HG03108 (cell line): ENCODE data around the gene CNTN4.

Experiments used
- ATAC-seq: cut with Tn5 transposase; IDR thresholded peaks from one replicate; pipeline ENCODE4 v1.9.1; 2021; ENCODE audit warnings: moderate library complexity; ENCODE audit not compliant: unreplicated experiment

CNTN4 gene

DNA sequence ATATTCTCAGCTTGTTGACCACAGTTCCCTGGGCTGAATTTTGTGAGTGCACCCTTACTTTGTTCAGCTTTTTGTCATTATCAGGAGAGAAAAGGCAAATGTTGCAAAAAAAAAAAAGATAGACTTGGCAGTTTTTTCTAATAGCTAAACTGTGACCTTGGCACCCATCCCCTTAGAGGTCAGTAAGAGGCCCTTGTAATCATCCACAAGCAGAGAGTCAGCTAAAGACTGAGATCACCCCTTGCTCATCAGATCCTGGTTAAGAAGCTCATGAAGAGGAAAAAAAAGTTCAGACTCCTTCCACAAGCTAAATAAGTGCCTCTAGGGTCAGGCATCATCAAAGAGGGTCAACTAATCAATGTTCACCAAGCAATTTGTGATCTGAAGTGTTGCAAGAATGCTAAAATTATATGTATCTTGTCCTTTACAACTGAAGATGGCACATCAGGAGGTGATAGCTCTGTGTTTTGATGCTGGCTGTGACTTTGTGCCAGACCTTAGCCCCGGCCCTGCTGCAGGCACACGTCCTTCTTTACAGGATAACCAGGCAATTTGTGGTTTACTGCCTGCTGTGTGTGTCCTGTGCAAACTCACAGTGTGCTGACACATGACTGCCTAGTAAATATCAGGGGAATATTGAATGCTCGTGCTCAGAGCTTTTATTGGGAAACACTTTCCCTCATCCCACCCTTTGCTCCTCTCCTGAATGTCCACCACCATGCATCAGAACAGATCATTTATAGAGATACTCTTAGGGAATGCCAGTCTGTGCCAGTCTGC lies 748.6 kb downstream of the CNTN4 start:
- no peak for ATAC-seq

DNA sequence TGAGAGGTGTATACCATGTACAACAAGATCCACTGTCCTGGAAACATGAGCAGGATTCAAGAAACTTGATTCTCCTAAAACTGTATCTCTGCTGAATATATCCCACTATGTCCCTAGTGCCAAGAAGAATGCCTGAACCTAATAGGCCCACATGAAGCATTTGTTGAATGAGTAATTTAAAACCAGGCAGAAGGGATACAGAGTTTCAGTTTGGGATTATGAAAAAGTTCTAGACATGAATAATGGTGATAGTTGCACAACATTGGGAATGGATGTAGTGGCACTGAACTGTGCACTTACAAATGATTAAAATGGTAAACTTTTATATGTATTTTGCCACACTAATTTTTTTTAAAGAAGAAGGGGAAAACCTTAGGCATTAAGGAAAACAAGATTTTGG lies 750.4 kb downstream of the CNTN4 start:
- ATAC-seq = no peak

- no peak for ATAC-seq
Measured at GRCh38 chr3:2850701-2851100, 752.0 kb downstream of the CNTN4 start.

DNA sequence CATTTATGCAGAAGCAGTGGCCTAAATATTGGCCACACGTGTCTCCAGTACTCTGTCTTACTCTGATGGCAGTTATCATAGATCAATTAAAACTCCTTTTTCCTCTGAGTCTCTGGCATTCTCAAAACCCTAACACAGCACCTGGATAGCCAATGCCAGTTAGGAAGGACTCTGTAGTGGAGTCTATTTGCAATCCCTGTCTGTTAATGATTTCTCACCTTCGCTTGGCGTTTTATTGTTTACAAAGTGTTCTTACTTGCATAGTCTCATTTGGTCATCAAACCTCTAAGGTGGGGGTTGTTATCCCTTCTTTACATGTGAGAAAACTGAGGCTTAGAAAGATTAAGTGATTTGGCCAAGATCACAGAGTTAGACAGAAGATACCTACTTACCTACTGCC lies 752.7 kb downstream of the CNTN4 start:
- no peak for ATAC-seq

DNA sequence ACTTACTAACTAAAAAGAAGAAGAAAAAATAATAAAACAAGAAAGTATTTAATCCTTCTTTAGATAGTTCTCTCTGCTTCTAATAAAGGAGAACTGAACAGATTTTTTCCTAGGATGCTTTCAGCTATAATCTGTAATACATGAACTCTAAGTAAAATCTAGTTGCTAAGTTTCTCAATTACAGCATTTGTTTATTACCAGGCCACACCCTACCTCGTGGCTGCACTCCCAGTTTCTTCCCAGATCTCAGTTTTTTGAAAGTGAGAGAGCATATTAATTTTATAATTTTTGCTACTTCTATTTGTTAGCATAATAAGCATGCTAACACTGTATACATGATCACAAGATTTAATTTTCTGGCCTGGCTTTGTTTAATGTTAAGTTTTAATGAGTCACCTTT lies 753.2 kb downstream of the CNTN4 start:
- no peak for ATAC-seq

DNA sequence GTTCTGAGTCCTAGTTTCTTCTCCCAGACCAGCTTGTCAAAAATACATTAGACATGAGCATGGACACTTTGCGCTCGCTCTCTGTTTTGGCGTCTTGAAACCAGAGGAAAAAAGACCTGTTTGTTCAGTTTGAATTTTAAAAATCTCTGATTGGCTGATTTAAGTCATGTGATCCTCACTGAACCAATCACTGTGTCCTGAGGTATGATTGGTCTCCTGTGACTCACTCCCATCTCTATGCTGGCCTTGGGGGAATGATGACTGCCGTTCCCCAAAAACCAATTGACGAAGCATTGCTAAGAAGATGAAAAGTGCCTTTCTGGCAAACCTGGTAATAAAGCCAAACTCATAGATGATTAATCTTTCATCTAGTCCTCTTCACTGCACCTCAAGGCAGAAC lies 755.0 kb downstream of the CNTN4 start:
- no peak for ATAC-seq

GRCh38 chr3:2856138-2857133 lies 757.8 kb downstream of the CNTN4 start:
- ATAC-seq = no peak

GRCh38 chr3:2860626-2861025 lies 762.0 kb downstream of the CNTN4 start:
- ATAC-seq = no peak

DNA sequence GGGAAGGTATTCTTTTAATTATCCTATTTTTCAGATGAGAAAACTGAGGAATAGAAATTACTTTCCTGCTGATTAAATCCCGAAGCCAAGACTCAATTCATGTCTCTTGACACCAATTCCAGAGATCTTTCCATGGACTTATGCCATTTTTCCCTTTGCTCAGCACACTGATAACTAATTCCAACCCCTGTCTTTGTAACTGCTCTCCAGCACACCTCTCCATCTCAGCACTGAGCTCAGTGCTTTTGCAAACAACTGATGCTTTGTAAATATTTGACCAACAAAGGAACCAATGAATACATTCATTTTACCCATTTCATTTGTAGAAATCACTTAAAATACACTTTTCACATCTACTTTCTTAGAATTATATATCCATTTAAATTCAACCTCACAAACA lies 762.5 kb downstream of the CNTN4 start:
- no peak for ATAC-seq

GRCh38 chr3:2861920-2862319 lies 763.3 kb downstream of the CNTN4 start:
- ATAC-seq = no peak

DNA sequence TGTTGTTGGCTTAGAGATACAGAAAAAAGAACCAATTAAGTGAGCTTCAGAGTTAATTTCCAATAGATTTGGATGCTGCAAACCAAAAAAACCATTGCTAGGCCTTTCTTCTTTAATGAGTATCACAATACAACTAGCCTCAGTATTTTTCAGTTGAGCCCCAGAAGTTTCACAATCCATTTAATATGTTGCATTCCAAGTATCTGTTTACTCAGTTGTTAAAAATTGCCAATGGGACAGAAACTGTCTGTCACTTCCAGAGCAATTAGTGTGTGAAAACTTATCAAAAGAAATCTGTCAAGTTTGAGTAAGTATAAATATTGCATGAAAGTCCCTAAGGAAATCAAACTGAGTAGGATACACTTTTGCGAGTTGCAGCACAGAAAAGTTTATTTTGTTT lies 763.7 kb downstream of the CNTN4 start:
- no peak for ATAC-seq

GRCh38 chr3:2863127-2863526 lies 764.5 kb downstream of the CNTN4 start:
- no peak for ATAC-seq

DNA sequence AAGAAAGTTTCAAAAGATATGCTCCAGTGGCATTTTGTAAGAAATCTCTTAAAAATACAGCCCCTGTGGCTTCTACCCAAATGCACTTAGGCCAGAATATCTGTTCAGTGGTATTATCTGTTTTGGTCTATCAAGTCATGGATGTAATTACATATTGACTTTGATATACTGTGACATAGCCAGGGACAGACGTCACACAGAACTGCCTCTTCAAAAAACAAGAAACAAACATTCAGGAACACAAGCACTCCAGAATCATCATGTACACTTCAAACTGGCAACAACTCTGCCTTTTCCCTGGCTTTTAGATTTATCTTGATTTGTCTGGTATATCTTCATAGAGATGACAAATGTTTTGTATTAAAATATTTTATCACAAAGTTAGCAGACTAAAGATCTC lies 771.2 kb downstream of the CNTN4 start:
- no peak for ATAC-seq

DNA sequence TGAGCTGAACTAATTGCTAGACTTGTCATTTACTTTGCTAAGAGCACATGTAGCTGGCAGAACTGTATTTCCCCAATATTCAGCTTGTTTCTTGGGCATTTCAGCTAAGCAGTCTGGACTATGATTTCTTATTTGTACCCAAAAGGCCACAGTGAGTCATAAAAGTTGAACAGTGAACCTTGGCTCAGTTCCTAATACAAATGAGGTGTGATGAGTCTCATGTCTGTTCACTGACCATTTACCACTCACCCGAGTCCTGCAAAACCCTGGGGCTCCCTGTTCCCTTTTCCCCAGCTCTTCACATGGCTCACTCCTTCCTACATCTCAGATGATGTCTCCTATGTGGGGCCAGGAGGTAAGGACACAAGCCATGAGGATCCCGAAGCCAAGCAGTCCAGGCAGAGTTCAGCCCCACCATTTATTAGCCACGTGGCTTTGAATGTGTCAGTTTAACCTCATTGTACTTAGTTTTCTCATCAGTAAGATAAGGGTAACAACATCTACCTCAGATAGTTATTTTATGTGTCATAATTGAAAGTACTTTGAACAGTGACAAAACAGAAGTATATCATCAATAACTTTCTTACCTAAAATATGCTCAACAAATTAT lies 772.2 kb downstream of the CNTN4 start:
- no peak for ATAC-seq

DNA sequence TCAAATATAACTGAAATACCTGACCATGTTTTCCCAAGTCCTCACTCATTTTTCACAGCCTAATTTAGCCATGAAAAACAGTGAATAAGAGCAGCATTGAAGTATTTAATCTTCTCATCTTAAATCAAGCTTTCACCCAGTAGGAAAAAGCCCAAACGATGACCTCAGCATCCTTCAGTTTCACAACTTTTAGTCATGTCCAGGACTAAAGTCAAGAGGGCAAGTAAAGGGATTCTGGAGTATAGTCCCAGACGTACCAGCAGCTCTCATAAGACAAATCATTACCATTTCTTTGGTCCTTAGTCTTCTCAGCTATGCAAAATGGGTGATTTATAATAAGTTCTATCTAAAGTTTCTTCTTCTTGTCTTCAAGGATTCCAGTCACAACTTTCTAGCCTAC lies 774.2 kb downstream of the CNTN4 start:
- no peak for ATAC-seq

DNA sequence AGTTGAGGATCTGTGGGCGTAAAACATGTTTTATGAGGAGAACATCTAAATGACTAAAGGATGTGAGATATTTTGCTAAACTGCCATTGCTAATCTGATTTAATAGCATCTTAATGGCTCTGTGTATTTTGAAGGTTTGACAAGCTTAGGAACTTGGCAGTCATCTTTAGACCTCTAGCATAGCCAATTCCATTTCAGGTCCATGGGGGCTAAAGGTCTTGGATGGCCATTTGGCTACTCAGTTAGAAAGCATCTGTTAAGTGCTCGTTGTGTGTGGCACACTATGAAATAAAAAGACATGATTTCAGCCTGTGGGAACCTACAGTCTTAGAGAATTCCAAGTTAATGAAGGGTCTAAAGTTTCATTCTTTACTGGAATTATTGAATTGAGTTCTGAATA lies 775.3 kb downstream of the CNTN4 start:
- ATAC-seq = no peak

DNA sequence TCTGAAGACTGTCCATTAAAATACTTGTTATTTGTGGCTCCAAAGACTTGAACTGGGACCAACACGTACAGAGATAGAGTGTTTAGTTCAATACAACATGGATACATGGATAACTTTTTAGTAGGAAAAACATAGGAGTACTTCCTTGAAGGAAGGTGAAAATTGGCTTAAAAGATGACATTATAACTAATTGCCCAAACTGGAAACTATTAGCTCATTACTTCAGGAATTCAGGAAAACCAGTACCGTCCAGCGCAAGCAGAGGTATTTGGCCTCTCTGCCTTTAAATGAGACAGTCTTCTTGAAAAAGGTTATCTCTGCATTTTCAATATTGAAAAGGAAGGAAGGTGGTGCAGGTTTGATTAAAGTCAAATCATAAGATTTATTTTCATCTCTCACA lies 777.0 kb downstream of the CNTN4 start:
- no peak for ATAC-seq

DNA sequence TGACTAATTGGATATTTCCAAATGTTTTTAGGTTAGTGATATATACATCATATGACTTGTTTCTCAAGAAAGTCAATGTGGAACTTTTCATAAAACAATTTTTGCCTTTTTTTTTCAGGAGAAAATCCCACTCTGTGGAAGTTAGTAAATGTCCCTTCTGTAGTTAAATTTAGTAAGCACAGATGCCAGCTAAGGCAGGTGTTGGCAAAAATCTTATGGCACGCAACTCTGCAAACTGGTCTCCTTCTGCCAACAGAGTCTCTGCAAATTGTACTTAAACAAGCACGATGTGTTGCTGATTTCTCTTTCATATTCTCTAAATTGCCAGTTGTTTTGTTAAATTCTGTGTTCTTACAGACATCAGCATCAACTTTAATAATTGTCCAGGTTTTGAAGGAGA lies 777.7 kb downstream of the CNTN4 start:
- no peak for ATAC-seq

- no peak for ATAC-seq
Measured at GRCh38 chr3:2879023-2879422, 780.4 kb downstream of the CNTN4 start.

DNA sequence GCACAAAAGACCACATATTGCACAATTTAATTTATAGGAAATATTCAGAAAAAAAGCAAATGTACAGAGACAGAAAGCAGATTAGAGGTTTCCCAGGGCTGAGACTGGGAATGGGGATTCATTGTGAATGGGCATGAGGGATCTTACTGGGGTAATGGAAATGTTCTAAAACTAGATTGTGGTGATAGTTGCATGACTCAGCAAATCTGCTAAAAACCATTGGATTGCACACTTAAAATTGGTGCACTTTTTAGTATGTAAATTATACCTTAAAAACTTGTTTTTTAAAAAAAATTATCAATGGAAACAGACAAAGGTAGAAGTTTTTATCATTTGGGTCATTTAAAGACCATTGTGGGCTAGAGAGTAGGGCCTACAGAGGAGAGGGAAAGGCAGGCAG lies 780.9 kb downstream of the CNTN4 start:
- ATAC-seq = no peak

DNA sequence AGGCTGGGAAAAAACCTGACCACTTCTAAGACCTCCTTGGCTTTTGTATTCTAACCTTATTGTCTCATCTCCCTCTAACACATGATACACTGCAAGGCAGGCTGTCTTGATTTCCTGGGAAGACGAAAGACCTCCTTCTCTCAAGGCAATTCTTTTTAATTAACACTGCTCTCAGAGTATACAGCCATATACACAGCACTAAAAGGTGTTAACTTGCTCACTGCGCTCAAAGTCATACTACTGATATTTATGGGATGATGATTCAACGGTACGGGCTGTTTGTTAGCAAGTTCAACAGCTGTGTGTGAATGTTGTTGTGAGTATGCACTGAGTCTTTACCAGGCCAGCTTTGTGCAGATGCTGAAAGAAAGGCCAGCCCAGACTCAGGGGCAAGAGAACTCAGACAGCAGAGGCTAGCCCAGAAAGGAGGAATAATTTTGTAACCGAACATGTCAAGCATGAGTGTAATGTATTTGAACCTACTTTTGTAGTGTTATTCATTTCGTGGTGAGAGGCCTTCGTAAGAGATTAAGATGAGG lies 781.6 kb downstream of the CNTN4 start:
- no peak for ATAC-seq
